ENCODE data around the gene ACSL3. TPM values are rescaled to one million over a fixed set of nuclear protein-coding genes. Genes with fewer than 3 reads are reported as not detected.

The ACSL3 gene
- total RNA-seq, 1 experiment from 2014 or later, result 100 TPM

GRCh38 chr2:222950638-222951285, 89.9 kb downstream of the ACSL3 start:
- no peak for TF ChIP-seq ZNF263 (CRISPR knock-in tag; IDR thresholded peaks at IDR 0.05; ENCODE audit: low read depth)
- TF ChIP-seq ZNF423 (CRISPR knock-in tag; IDR thresholded peaks at IDR 0.05), result no peak
- no peak for TF ChIP-seq ERG (CRISPR knock-in tag; IDR thresholded peaks at IDR 0.05)
- TF ChIP-seq MLX (CRISPR knock-in tag; IDR thresholded peaks at IDR 0.05), result no peak
- TF ChIP-seq ZNF138 (CRISPR knock-in tag; conservative IDR thresholded peaks at IDR 0.05), result no peak
- no peak for TF ChIP-seq JAZF1 (CRISPR knock-in tag; IDR thresholded peaks at IDR 0.05)
- no peak for TF ChIP-seq SOX15 (CRISPR knock-in tag; IDR thresholded peaks at IDR 0.05)
- no peak for TF ChIP-seq CREM (CRISPR knock-in tag; IDR thresholded peaks at IDR 0.05)
- no peak for TF ChIP-seq TEAD1 (CRISPR knock-in tag; IDR thresholded peaks at IDR 0.05)
- TF ChIP-seq NFATC4 (CRISPR knock-in tag; IDR thresholded peaks at IDR 0.05), result no peak
- no peaks in the 10 kb centered on the region for H3K36me3 Mint-ChIP-seq
- no peak overlapping the region for H3K27ac Mint-ChIP-seq
- ChIA-PET CTCF (interaction anchor here (1.0 kb wide), 1 partner anchor 12 kb away, joined by 3 read pairs; no protein-coding TSS in a partner anchor), POLR2A (interaction anchor here (0.6 kb wide), 3 partner anchors 89 to 315 kb away, joined by 3 to 6 read pairs (median 6); no protein-coding TSS in a partner anchor)
- H3K9me3 Mint-ChIP-seq, result peaks cover 9% of the 10 kb centered on the region
- no peak for ATAC-seq
- H3K4me1 Mint-ChIP-seq, result peaks cover 4% of the 10 kb centered on the region
- no peak overlapping the region for H3K4me3 Mint-ChIP-seq
- no peaks in the 10 kb centered on the region for H3K27me3 Mint-ChIP-seq (ENCODE audit: low read depth)
- no peak for DNase-seq (ENCODE audit: low spot score)

- H3K4me1 Mint-ChIP-seq, result no peaks in the 10 kb centered on the region
- no peaks in the 10 kb centered on the region for H3K27me3 Mint-ChIP-seq (ENCODE audit: low read depth)
- H3K27ac Mint-ChIP-seq, result no peak overlapping the region
- ChIA-PET POLR2A (no interaction called here), CTCF (interaction anchor here (0.6 to 3.5 kb wide), 5 partner anchors 13 to 839 kb away, joined by 3 to 14 read pairs (median 3); no protein-coding TSS in a partner anchor)
- ATAC-seq (no peak), DNase-seq (ENCODE audit: low spot score) (no peak)
- TF ChIP-seq NFE2L1 (CRISPR knock-in tag; IDR thresholded peaks at IDR 0.05) (no peak), PRDM15 (CRISPR knock-in tag; IDR thresholded peaks at IDR 0.05) (no peak), RORB (CRISPR knock-in tag; IDR thresholded peaks at IDR 0.05) (no peak), ZBTB21 (CRISPR knock-in tag; IDR thresholded peaks at IDR 0.05; ENCODE audit: borderline replicate concordance) (no peak)
- no peaks in the 10 kb centered on the region for H3K36me3 Mint-ChIP-seq
- no peak overlapping the region for H3K4me3 Mint-ChIP-seq
- H3K9me3 Mint-ChIP-seq, result peaks cover 9% of the 10 kb centered on the region
Measured at GRCh38 chr2:222952204-222952603, 91.4 kb downstream of the ACSL3 start.

- ATAC-seq (no peak), DNase-seq (ENCODE audit: low spot score) (no peak)
- peaks cover 13% of the 10 kb centered on the region for H3K4me1 Mint-ChIP-seq
- ChIA-PET POLR2A (no interaction called here), CTCF (interaction anchor here (3.5 kb wide), 1 partner anchor 16 kb away, joined by 14 read pairs; no protein-coding TSS in a partner anchor)
- peaks cover 11% of the 10 kb centered on the region for H3K9me3 Mint-ChIP-seq
- H3K27ac Mint-ChIP-seq, result no peak overlapping the region
- no peak overlapping the region for H3K4me3 Mint-ChIP-seq
- H3K36me3 Mint-ChIP-seq, result no peaks in the 10 kb centered on the region
- H3K27me3 Mint-ChIP-seq (ENCODE audit: low read depth), result no peaks in the 10 kb centered on the region; the same call in 1 of the 2 replicates
- no peak for TF ChIP-seq JUN (CRISPR knock-in tag; IDR thresholded peaks at IDR 0.05)
- TF ChIP-seq NR3C1 (CRISPR knock-in tag; conservative IDR thresholded peaks at IDR 0.05; ENCODE audit: low read depth), result no peak
- TF ChIP-seq FOXP4 (CRISPR knock-in tag; IDR thresholded peaks at IDR 0.05), result no peak
- TF ChIP-seq MYBL2 (CRISPR knock-in tag; IDR thresholded peaks at IDR 0.05), result no peak
- TF ChIP-seq FOXJ3 (CRISPR knock-in tag; IDR thresholded peaks at IDR 0.05; ENCODE audit: borderline replicate concordance), result no peak
- no peak for TF ChIP-seq ATF3 (CRISPR knock-in tag; conservative IDR thresholded peaks at IDR 0.05)
- no peak for TF ChIP-seq KAT7 (CRISPR knock-in tag; IDR thresholded peaks at IDR 0.05; ENCODE audit: borderline replicate concordance)
- no peak for TF ChIP-seq FOXK1 (CRISPR knock-in tag; IDR thresholded peaks at IDR 0.05)
- TF ChIP-seq E2F4 (CRISPR knock-in tag; IDR thresholded peaks at IDR 0.05; ENCODE audit: borderline replicate concordance, low read depth), result no peak
- TF ChIP-seq NFE2L1 (CRISPR knock-in tag; IDR thresholded peaks at IDR 0.05), result no peak
- no peak for TF ChIP-seq ZNF396 (CRISPR knock-in tag; IDR thresholded peaks at IDR 0.05; ENCODE audit: borderline replicate concordance)
Measured at GRCh38 chr2:222955008-222955407, 94.2 kb downstream of the ACSL3 start.

Measured in WTC11 (cell line).